Activated T-cell treated with anti-CD3 and anti-CD28 coated beads for 1 hour (primary cell): ENCODE measurements around the gene ANKRD10.
"Not testable (repeated sequence)": the region's sequence is repeated elsewhere in the genome, so short reads cannot be mapped to it uniquely, and the experiment has no call there.

Experiments
- DNase-seq: peaks from one replicate; pipeline ENCODE4 v3.0.0-alpha.2; 2020; ENCODE audit warnings: low read depth

The ANKRD10 gene

GRCh38 chr13:110915057-110915873 lies at the start of gene ANKRD10:
Gene ANKRD10, minus strand, starts transcription at chr13:110915069. Its CDS starts 135 bp downstream, at chr13:110914934.
- DNase-seq: peak; percentile 90

- DNase-seq: no peak
Observed at GRCh38 chr13:110964229-110965037, 49.6 kb upstream of the ANKRD10 start.

DNA sequence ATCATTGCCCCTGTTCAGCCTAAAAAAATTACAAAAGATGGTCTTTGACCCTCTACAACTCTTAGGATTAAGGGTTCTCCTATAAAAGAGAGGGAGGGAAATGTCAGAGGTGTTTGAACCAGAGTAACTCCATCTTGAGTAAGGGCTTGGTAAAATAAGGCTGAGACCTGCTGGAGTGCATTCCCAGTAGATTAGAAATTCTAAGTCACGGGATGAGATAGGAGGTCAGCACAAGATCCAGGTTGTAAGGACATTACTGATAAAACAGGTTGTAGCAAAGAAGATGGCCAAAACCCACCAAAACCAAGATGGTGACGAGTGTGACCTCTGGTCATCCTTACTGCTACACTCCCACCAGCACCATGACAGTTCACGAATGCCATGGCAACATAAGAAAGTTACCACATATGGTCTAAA lies 48.7 kb upstream of the ANKRD10 start:
- no peak for DNase-seq

- DNase-seq: no peak
Observed at GRCh38 chr13:110961959-110962358, 47.1 kb upstream of the ANKRD10 start.

GRCh38 chr13:110960204-110960603 lies 45.3 kb upstream of the ANKRD10 start:
- DNase-seq: no peak

- DNase-seq: no peak
Observed at GRCh38 chr13:110957931-110958330, 43.1 kb upstream of the ANKRD10 start.

DNA sequence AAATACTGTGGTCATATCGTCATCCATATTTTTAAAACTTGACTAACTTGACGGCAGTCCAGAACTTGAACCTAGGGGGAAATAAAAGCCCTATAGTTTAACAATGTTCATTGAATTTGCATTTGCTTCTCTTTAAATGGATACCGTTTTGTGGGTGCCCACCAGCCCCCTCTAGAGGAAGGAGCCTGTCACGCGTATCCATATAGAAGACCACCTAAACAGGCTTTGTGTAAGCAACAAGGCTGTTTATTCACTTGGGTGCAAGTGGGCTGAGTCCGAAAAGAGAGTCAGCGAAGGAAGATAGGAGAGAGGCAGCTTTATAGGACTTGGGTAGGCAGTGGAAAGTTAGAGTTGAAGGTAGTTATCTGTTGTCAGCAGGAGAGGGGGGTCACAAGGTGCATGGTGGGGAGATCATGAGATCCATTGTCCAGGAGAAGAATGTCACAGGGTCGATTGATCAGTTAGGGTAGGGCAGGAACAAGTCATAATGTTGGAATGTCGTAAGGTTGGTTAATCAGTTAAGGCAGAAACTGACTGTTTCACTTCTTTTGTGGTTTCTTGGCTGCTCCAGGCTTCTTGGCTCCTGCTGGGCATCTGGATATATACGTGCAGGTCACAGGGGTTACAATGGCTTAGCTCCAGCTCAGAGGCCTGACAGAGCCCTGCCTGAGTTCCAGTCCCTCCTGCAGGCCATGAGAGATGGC lies 42.5 kb upstream of the ANKRD10 start:
- no peak for DNase-seq

DNA sequence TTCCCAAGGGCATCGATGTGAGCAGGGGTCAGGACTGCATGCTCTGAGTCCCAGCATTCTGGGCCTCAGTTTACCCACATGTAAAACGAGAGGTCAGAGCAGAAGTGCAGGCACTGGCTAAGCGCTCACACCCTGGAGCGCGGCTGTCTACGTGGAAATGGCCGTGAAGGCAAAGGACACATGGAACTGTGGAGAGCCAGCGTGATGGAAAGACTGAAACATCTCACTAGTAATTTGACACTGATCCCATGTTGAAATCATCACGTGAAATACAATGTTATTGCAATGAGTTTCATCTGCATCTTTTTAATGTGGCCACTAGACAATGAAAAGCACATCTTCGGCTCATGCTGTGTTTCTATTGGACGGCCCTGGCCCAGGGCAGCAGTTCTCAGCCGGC lies 41.3 kb upstream of the ANKRD10 start:
- DNase-seq: not testable (repeated sequence)

GRCh38 chr13:110955608-110956007 lies 40.7 kb upstream of the ANKRD10 start:
- DNase-seq: not testable (repeated sequence)

GRCh38 chr13:110955072-110955503 lies 40.2 kb upstream of the ANKRD10 start:
- DNase-seq: not testable (repeated sequence)

GRCh38 chr13:110954533-110954920 lies 39.7 kb upstream of the ANKRD10 start:
- not testable (repeated sequence) for DNase-seq

DNA sequence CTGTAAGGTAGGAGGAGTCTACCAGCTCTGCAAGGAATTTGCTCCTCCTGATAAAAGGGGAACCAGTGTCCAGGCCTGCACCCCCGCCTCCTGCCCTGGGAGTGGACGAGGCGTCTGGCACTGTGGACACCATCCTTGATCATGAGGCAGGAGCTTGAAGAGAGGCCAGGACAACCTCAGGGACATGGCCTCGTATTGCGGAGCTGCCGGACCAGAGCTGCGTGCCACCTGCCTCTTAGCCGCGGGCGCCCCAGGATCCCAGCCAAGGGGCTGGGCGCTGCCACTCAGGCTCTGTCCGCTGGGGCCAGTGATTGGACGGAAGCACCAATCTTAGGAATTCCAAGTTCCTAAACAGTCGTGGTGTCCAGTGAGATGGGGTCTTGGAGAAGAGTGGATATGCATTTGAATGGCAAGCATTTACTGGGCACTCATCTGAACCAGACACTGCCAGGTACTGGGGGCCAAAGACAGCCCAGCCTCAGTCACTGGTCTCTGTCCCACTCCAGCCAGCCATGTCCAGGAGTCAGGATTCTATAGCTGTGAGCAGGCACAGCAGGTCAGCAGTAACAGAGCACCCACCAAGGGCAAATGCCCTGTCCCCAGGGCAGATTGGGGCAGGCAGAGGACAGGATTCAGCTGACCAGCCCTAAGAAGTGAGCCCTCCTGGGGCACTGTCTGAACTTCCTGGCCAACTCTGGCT lies 39.1 kb upstream of the ANKRD10 start:
- no peak for DNase-seq

GRCh38 chr13:110953416-110953815 lies 38.5 kb upstream of the ANKRD10 start:
- DNase-seq: no peak

DNA sequence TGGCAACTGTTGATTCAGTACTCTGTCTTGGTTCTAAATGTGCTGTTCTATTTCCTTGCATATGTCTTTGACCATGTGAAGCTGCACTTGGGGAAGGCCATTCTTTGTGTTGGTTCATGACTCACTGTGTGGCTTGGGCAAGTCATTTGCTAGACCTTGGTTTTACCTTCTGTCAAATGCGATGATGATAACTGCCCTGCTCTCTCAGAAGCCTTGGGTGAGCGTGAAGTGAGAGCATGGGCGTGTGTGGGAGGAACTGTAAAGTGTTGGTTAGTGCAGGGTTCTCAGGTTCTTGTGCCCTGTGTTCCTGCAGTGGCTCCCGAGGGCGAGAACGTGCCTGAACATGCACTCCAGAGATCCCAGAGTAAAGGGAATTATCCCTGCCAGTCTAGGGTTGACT lies 37.3 kb upstream of the ANKRD10 start:
- not testable (repeated sequence) for DNase-seq

DNA sequence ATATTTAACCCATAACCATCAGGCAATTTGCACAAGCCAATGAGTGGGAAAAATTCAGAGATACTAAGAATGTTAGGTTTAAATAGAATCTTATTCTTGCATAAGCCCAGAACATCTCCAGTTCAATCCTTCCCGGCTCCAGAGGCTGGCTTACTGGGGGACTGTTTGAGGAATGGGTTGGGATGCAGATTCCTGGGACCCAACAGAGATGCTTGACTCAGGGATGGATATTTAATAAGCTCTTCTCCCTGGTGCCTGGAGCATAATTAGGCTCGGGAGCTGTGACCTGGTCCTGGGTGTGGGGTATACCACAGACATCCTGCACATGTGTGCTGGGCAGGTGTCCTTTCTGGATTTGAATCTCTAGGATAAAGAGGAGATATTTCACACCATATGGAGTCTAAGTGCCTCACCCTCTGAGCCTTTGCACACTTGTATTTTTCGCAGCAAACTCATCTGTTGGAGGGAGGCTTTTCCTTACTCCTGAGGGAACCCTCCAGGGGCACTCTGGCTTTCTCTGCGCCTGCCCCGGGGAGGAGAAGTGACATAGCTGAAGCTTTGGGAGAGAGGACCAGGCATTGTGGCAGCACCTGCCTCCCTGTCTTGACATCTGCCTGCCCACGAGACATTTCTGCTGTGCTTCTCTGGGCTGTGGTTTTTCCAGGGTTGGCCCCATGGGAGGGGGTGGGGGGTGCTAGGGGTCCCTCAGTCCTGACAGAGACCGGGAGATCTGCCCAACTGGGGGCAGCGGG lies 36.1 kb upstream of the ANKRD10 start:
- DNase-seq: no peak

- DNase-seq: no peak
Observed at GRCh38 chr13:110950356-110950755, 35.5 kb upstream of the ANKRD10 start.

GRCh38 chr13:110949628-110950027 lies 34.8 kb upstream of the ANKRD10 start:
- DNase-seq: no peak

DNA sequence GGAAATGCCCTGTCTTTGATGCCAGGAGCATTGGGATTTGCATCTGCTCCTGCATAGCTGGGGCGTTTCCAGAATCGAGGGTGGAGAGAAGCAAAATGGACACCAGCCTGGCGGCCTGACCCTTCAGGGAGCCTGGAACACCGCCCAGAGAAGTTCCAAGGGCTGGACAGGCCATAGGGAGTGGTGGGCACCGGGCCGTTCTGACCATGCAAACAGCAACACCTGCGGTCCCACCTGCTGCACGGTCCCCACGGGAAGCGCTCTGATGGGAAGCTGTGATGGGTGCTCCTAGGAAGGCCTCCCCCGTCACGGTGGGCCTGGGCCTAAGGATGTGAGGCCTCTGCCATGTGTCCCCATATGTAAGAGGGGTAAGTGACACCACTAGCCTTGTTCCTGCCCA lies 34.2 kb upstream of the ANKRD10 start:
- no peak for DNase-seq

- not testable (repeated sequence) for DNase-seq
Observed at GRCh38 chr13:110947338-110947737, 32.5 kb upstream of the ANKRD10 start.

DNA sequence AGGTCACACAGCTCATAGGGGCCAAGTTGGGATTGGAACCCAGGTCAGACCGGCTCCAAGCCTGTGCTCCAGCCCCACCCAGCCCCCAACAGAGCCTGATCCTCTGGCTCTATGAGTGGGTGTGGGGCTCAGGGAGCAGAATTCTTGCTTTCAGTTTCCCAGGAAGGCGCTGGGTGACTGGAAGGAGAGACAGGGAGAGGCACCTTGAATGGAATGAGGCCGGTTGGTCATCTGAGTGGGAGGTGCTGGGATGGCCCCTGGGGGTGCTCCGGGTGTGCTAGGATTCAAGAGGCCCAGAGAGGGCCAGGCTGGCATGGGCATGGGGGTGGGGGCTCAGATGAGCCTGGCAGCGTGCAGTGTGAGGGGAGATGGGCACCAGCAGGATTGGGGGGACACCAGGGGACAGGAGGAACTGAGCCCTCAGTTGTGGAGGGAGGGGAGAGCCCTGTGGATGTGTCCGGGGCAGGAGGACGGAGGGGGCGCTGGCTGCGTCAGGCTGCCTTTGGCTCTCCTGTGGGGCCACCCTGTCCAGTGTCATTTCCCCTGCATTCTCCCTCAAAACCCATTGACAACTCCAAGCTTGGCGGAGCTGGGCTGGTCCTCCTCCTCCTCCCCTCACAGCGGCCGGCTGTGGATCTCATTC lies 31.2 kb upstream of the ANKRD10 start:
- no peak for DNase-seq
